ENCODE results near the gene TSC22D1. TPM values are rescaled to one million over a fixed set of nuclear protein-coding genes. Genes with fewer than 3 reads are reported as not detected.
"Not testable (repeated sequence)": the region's sequence is repeated elsewhere in the genome, so short reads cannot be mapped to it uniquely, and the experiment has no call there.

Gene TSC22D1
- total RNA-seq, 2 donors from 2014 or later, result 95.9 to 107 TPM

DNA sequence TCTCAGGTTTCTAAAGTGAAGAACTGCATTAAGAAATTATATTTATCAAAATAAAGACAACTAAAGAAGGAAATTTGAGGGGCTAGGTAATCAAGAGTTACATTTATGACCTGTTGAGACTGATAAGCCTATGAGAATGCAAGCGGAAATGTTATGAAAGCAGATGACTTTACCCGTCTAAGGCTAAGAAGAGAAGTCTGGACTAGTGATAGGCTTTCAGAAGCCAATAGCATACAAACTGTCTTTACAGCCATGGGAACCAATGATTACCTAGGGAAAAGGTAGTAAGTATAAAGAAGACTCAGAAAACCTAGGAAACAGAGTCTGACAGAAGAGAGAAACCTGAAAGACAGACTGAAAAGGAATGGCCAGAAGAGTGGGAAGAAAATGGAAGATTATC, 11.2 kb downstream of the TSC22D1 start:
- no peaks in the 10 kb centered on the region for H3K36me3 ChIP-seq (ENCODE audit: control insufficient read depth, insufficient read depth, low read length)
- no peak overlapping the region for H3K4me3 ChIP-seq (ENCODE audit: low read length)
- Mint-ChIP-seq H3K9me3 (no peaks in the 10 kb centered on the region), H3K4me3 (no peak overlapping the region), H3K27me3 (ENCODE audit: insufficient read depth) (no peaks in the 10 kb centered on the region), H3K4me1 (peaks cover 50% of the 10 kb centered on the region), H3K27ac (no peak overlapping the region), H3K36me3 (ENCODE audit: low read depth) (peaks cover 29% of the 10 kb centered on the region)
- no peaks in the 10 kb centered on the region for H3K27me3 ChIP-seq (ENCODE audit: control insufficient read depth, insufficient read depth, low read length, poor library complexity, severe bottlenecking)
- no peak overlapping the region for H3K9ac ChIP-seq (ENCODE audit: extremely low read depth, low read length, poor library complexity, severe bottlenecking)
- H3K9me3 ChIP-seq (ENCODE audit: control insufficient read depth, low read length), result peaks cover 6% of the 10 kb centered on the region
- WGBS, 2 experiments (ENCODE audit: insufficient coverage in 1 of 2, insufficient read length in 1 of 2), result 94 to 95% methylated on average over 2 of the region's 2 CpGs
- H3K4me1 ChIP-seq (ENCODE audit: control insufficient read depth, insufficient read depth, low read length), result no peaks in the 10 kb centered on the region
- no peak overlapping the region for H3K27ac ChIP-seq (ENCODE audit: low read depth, low read length)
- no peak for DNase-seq
- TF ChIP-seq, protein P1, sequence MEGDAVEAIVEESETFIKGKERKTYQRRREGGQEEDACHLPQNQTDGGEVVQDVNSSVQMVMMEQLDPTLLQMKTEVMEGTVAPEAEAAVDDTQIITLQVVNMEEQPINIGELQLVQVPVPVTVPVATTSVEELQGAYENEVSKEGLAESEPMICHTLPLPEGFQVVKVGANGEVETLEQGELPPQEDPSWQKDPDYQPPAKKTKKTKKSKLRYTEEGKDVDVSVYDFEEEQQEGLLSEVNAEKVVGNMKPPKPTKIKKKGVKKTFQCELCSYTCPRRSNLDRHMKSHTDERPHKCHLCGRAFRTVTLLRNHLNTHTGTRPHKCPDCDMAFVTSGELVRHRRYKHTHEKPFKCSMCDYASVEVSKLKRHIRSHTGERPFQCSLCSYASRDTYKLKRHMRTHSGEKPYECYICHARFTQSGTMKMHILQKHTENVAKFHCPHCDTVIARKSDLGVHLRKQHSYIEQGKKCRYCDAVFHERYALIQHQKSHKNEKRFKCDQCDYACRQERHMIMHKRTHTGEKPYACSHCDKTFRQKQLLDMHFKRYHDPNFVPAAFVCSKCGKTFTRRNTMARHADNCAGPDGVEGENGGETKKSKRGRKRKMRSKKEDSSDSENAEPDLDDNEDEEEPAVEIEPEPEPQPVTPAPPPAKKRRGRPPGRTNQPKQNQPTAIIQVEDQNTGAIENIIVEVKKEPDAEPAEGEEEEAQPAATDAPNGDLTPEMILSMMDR (conservative IDR thresholded peaks at IDR 0.05), result no peak

DNA sequence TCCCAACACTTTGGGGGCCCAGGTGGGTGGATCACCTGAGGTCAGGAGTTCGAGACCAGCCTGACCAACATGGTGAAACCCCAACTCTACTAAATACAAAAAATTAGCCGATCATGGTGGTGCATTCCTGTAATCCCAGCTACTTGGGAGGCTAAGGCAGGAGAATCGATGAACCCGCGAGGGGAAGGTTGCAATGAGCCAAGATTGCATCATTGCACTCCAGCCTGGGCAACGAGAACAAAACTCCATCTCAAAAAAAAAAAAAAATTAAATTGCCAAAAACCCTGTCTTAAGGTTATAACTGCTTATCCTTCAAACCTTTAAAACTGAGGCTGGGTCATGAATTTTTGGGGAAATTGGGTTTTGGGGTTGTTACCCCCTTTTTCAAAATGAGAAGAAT, 13.3 kb downstream of the TSC22D1 start:
- H3K27ac ChIP-seq (ENCODE audit: low read depth, low read length); H3K4me3 Mint-ChIP-seq; H3K9me3 Mint-ChIP-seq; H3K4me3 ChIP-seq (ENCODE audit: low read length); H3K9me3 ChIP-seq (ENCODE audit: control insufficient read depth, low read length); H3K27ac Mint-ChIP-seq; H3K36me3 ChIP-seq (ENCODE audit: control insufficient read depth, insufficient read depth, low read length); H3K4me1 ChIP-seq (ENCODE audit: control insufficient read depth, insufficient read depth, low read length); H3K9ac ChIP-seq (ENCODE audit: extremely low read depth, low read length, poor library complexity, severe bottlenecking); DNase-seq; H3K27me3 ChIP-seq (ENCODE audit: control insufficient read depth, insufficient read depth, low read length, poor library complexity, severe bottlenecking); H3K27me3 Mint-ChIP-seq (ENCODE audit: insufficient read depth): not testable (repeated sequence)
- WGBS, 2 experiments (ENCODE audit: insufficient coverage in 1 of 2, insufficient read length in 1 of 2), result 93% methylated on average over 2 to 6 of the region's 6 CpGs
- Mint-ChIP-seq H3K36me3 (ENCODE audit: low read depth) (peaks cover 19% of the 10 kb centered on the region), H3K4me1 (peaks cover 37% of the 10 kb centered on the region)

DNA sequence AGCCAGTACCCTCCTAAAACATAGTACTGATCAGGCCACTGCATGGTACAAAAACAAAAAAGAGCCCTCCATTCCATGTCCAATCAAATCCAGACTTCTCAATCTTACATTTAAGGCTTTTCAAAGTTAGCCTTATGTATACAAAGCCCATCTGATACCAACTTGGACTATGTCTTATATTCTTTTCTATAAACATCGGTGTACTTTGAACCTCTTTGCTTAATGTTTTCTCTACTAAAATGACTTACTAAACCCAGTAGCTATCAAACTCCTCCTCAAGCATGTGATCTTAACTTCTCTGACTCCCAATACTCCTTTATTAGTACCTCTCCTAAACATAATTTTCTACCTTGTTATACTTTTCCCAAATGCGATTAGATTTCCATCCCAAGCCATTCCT, 14.8 kb downstream of the TSC22D1 start:
- peaks cover 6% of the 10 kb centered on the region for H3K36me3 ChIP-seq (ENCODE audit: control insufficient read depth, insufficient read depth, low read length)
- peak overlapping the region; percentile 8 for H3K27ac Mint-ChIP-seq
- no peak for DNase-seq
- H3K27ac ChIP-seq (ENCODE audit: low read depth, low read length), result no peak overlapping the region
- TF ChIP-seq, protein P1 (conservative IDR thresholded peaks at IDR 0.05), result no peak
- no peak overlapping the region for H3K4me3 Mint-ChIP-seq
- no peak overlapping the region for H3K9ac ChIP-seq (ENCODE audit: extremely low read depth, low read length, poor library complexity, severe bottlenecking)
- no peak overlapping the region for H3K4me3 ChIP-seq (ENCODE audit: low read length)
- H3K4me1 ChIP-seq (ENCODE audit: control insufficient read depth, insufficient read depth, low read length), result no peaks in the 10 kb centered on the region
- H3K27me3 ChIP-seq (ENCODE audit: control insufficient read depth, insufficient read depth, low read length, poor library complexity, severe bottlenecking), result no peaks in the 10 kb centered on the region
- peaks cover 25% of the 10 kb centered on the region for H3K36me3 Mint-ChIP-seq (ENCODE audit: low read depth)
- no peaks in the 10 kb centered on the region for H3K9me3 ChIP-seq (ENCODE audit: control insufficient read depth, low read length)
- no peaks in the 10 kb centered on the region for H3K27me3 Mint-ChIP-seq (ENCODE audit: insufficient read depth)
- 90 to 100% methylated on average over 1 to 2 of the region's 2 CpGs for WGBS, 2 experiments (ENCODE audit: insufficient coverage in 1 of 2, insufficient read length in 1 of 2)
- peaks cover 25% of the 10 kb centered on the region for H3K4me1 Mint-ChIP-seq
- H3K9me3 Mint-ChIP-seq, result no peaks in the 10 kb centered on the region

DNA sequence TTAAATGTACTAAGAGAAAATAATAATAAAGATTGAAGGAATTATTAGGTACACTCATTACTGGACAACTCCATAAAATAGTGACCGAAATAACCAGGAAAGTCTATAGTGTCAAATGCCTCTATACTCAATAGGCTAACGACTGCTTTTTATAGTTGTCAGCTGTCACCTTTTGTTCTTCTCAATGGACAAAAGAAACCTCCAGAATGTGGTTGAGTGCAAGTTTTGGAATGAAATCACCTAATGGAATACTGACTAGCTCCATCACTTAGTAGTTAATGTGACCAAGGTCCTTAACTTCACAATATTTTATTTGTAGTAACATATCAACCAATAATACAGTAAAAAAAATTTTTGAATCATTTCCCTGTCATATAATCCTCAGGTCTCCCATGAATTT, 18.1 kb downstream of the TSC22D1 start:
- H3K9me3 ChIP-seq (ENCODE audit: control insufficient read depth, low read length), result no peaks in the 10 kb centered on the region
- no peak overlapping the region for H3K4me3 Mint-ChIP-seq
- WGBS, 2 experiments (ENCODE audit: insufficient coverage in 1 of 2, insufficient read length in 1 of 2), result 86 to 90% methylated on average over 2 of the region's 2 CpGs
- no peak overlapping the region for H3K4me3 ChIP-seq (ENCODE audit: low read length)
- no peak overlapping the region for H3K27ac Mint-ChIP-seq
- H3K36me3 Mint-ChIP-seq (ENCODE audit: low read depth), result peaks cover 23% of the 10 kb centered on the region
- no peaks in the 10 kb centered on the region for H3K9me3 Mint-ChIP-seq
- no peaks in the 10 kb centered on the region for H3K27me3 ChIP-seq (ENCODE audit: control insufficient read depth, insufficient read depth, low read length, poor library complexity, severe bottlenecking)
- no peak for DNase-seq
- no peak overlapping the region for H3K27ac ChIP-seq (ENCODE audit: low read depth, low read length)
- no peaks in the 10 kb centered on the region for H3K4me1 ChIP-seq (ENCODE audit: control insufficient read depth, insufficient read depth, low read length)
- TF ChIP-seq, protein P1 (conservative IDR thresholded peaks at IDR 0.05), result no peak
- H3K4me1 Mint-ChIP-seq, result peaks cover 12% of the 10 kb centered on the region
- H3K36me3 ChIP-seq (ENCODE audit: control insufficient read depth, insufficient read depth, low read length), result peaks cover 8% of the 10 kb centered on the region
- H3K27me3 Mint-ChIP-seq (ENCODE audit: insufficient read depth), result no peaks in the 10 kb centered on the region
- no peak overlapping the region for H3K9ac ChIP-seq (ENCODE audit: extremely low read depth, low read length, poor library complexity, severe bottlenecking)
